AG04450 (cell line): ENCODE measurements around the gene HAVCR1. TPM values are rescaled to one million over a fixed set of nuclear protein-coding genes. Genes with fewer than 3 reads are reported as not detected.
"Not testable (repeated sequence)": the region's sequence is repeated elsewhere in the genome, so short reads cannot be mapped to it uniquely, and the experiment has no call there.

ENCODE experiments used
- CTCF ChIA-PET: fragments of 300-600, 350-600 bp; formaldehyde crosslinking; extraction: SDS; loops from one replicate; lab custom pipeline; 2022; ENCODE audit warnings: antibody characterized with exemption, inconsistent platforms; lab: Charles Lee
- POLR2A ChIA-PET: fragments of 350-600 bp; formaldehyde crosslinking; extraction: SDS; loops from one replicate; lab custom pipeline; 2021; ENCODE audit warnings: antibody characterized with exemption, inconsistent platforms; lab: Yijun Ruan, JAX
- DNase-seq: peaks from one replicate; pipeline ENCODE4 v3.0.0-alpha.2; 2011; ENCODE audit warnings: low read depth, low spot score
- H3K27ac ChIP-seq: one replicate; pipeline ENCODE4 v1.5.1; 2012; ENCODE audit warnings: low read depth, low read length, control low read depth
- H3K27me3 ChIP-seq: one replicate; pipeline ENCODE4 v1.6.0; 2012; ENCODE audit warnings: low read length; ENCODE audit not compliant: control insufficient read depth, insufficient read depth
- H3K4me3 ChIP-seq: 2 replicates; pipeline ENCODE4 v1.5.1; 2011; ENCODE audit warnings: mild to moderate bottlenecking, low read depth, low read length, control low read depth
- H3K9me3 ChIP-seq: 2 replicates; pipeline ENCODE4 v1.5.1; 2012; ENCODE audit warnings: low read length; ENCODE audit not compliant: control insufficient read depth, insufficient read depth
- CTCF ChIP-seq: IDR thresholded peaks from 2 replicates; pipeline ENCODE4 v1.5.1; 2011; ENCODE audit warnings: low read depth, low read length, control low read depth, inconsistent platforms
- polyA plus RNA-seq: library from polyadenylated mRNA; depleted of rRNA; stranded (reverse); fragments of >200 nt; gene quantifications from 2 replicates; pipeline ENCODE4 v1.2.3, GENCODE V29; 2011

Gene HAVCR1
- polyA plus RNA-seq, 1 experiment, result 0.29 TPM

- peaks cover 8% of the 10 kb centered on the region; the same call in 1 of the 2 replicates for H3K9me3 ChIP-seq
- ChIA-PET CTCF (no interaction called here), POLR2A (no interaction called here)
- no peak for TF ChIP-seq CTCF
- no peak overlapping the region for H3K27ac ChIP-seq
- DNase-seq, result no peak
- H3K4me3 ChIP-seq, result no peak overlapping the region
- H3K27me3 ChIP-seq, result no peaks in the 10 kb centered on the region
These were observed 36.9 kb downstream of the HAVCR1 start for GRCh38 chr5:157022024-157022423.

GRCh38 chr5:157020511-157021222, 38.2 kb downstream of the HAVCR1 start:
- DNase-seq, result no peak
- ChIA-PET POLR2A (no interaction called here), CTCF (no interaction called here)
- Histone ChIP-seq H3K27ac (no peak overlapping the region), H3K4me3 (no peak overlapping the region), H3K9me3 (peaks cover 8% of the 10 kb centered on the region; the same call in 1 of the 2 replicates), H3K27me3 (no peaks in the 10 kb centered on the region)
- TF ChIP-seq CTCF, result no peak

- H3K27me3 ChIP-seq, result no peaks in the 10 kb centered on the region
- no peak overlapping the region for H3K27ac ChIP-seq
- ChIA-PET POLR2A (no interaction called here), CTCF (no interaction called here)
- no peak for DNase-seq
- no peak for TF ChIP-seq CTCF
- peaks cover 8% of the 10 kb centered on the region; the same call in 1 of the 2 replicates for H3K9me3 ChIP-seq
- no peak overlapping the region for H3K4me3 ChIP-seq
These were observed 38.9 kb downstream of the HAVCR1 start for GRCh38 chr5:157020002-157020401.

- H3K4me3 ChIP-seq, H3K27me3 ChIP-seq, POLR2A ChIA-PET, CTCF ChIA-PET, H3K9me3 ChIP-seq, H3K27ac ChIP-seq, DNase-seq: not testable (repeated sequence)
These were observed 44.8 kb downstream of the HAVCR1 start for GRCh38 chr5:157014143-157014542.

- no peak for TF ChIP-seq CTCF
- CTCF ChIA-PET, result no interaction called here
- no peak overlapping the region for H3K27ac ChIP-seq
- H3K9me3 ChIP-seq, result peaks cover 5% of the 10 kb centered on the region
- no peak for DNase-seq
- POLR2A ChIA-PET, result no interaction called here
- H3K27me3 ChIP-seq, result no peaks in the 10 kb centered on the region
- H3K4me3 ChIP-seq, result no peak overlapping the region
These were observed 52.7 kb downstream of the HAVCR1 start for GRCh38 chr5:157006262-157006661.
